Measurements from ENCODE around the gene SUN3. TPM values are rescaled to one million over a fixed set of nuclear protein-coding genes. Genes with fewer than 3 reads are reported as not detected.

SUN3 gene
- total and polyA plus RNA-seq, 11 donors, result not detected

DNA sequence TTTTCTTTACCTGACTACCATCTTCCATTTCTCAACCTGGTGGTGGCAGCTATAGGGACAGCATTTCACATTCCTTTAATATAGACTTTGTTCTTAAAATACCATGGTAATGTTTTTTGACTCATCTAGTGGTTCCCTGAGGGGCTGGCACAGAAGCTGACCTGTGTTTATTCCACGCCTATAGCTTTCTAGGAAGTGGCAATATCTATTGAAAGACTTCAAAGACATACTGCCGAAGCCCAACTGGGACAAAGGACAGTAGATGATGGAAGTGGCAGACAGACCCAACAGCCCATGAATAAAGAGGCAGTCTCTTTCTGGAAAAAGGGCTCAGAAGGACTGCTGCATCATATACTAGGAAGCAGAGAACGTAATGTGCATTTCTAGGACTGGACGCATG, 11.2 kb downstream of the SUN3 start:
- no peak for ATAC-seq

DNA sequence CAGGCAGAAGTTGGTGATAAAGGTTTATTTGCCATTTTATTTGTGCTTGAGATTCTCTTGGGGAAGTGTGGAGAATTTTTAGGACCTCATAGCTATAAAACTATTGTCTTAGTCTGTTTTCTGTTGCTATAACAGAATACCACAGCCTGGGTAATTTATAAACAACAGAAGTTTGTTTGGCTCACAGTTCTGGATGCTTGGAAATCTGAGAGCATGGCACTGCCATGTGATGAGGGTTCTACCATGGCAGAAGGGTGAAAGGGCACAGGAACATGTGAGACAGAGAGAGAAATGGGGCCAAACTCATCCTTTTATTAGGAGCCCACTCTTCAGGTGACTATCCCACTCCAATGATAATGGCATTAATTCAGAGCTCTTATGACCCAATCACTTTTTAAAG, 12.3 kb downstream of the SUN3 start:
- no peaks in the 10 kb centered on the region for H3K36me3 ChIP-seq
- ATAC-seq (no peak), DNase-seq (no peak)
- no peaks in the 10 kb centered on the region for H3K4me1 ChIP-seq
- peaks cover 0 to 11% (median 0%) of the 10 kb centered on the region in 12 donors for H3K9me3 ChIP-seq
- H3K4me3 ChIP-seq, result no peak overlapping the region
- H3K27ac ChIP-seq, result no peak overlapping the region
- intact Hi-C loops (cut with DNase I), result loop anchor here in 1 of 10 donors (10.0 kb wide), 1 partner anchor 48 kb away; no protein-coding TSS in a partner anchor
- peaks cover 0 to 7% (median 0%) of the 10 kb centered on the region in 9 donors for H3K27me3 ChIP-seq
- TF ChIP-seq POLR2A (IDR thresholded peaks at IDR 0.05), result no peak
- TF ChIP-seq, protein P1, sequence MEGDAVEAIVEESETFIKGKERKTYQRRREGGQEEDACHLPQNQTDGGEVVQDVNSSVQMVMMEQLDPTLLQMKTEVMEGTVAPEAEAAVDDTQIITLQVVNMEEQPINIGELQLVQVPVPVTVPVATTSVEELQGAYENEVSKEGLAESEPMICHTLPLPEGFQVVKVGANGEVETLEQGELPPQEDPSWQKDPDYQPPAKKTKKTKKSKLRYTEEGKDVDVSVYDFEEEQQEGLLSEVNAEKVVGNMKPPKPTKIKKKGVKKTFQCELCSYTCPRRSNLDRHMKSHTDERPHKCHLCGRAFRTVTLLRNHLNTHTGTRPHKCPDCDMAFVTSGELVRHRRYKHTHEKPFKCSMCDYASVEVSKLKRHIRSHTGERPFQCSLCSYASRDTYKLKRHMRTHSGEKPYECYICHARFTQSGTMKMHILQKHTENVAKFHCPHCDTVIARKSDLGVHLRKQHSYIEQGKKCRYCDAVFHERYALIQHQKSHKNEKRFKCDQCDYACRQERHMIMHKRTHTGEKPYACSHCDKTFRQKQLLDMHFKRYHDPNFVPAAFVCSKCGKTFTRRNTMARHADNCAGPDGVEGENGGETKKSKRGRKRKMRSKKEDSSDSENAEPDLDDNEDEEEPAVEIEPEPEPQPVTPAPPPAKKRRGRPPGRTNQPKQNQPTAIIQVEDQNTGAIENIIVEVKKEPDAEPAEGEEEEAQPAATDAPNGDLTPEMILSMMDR (IDR thresholded peaks at IDR 0.05), result no peak

More for the DNA sequence above, 11.2 kb downstream of the SUN3 start:
- Histone ChIP-seq H3K36me3 (no peaks in the 10 kb centered on the region), H3K27me3 (peaks cover 0 to 7% (median 0%) of the 10 kb centered on the region in 9 donors), H3K4me3 (no peak overlapping the region), H3K4me1 (no peaks in the 10 kb centered on the region), H3K9me3 (peaks cover 0 to 15% (median 0%) of the 10 kb centered on the region in 12 donors), H3K27ac (no peak overlapping the region)
- intact Hi-C loops (cut with DNase I), result loop anchor here in 1 of 10 donors (10.0 kb wide), 1 partner anchor 47 kb away; no protein-coding TSS in a partner anchor
- TF ChIP-seq POLR2A (IDR thresholded peaks at IDR 0.05), result no peak
- TF ChIP-seq, protein P1 (IDR thresholded peaks at IDR 0.05), result no peak
- DNase-seq, result no peak
- 90 to 97% (median 92%) methylated on average over 4 of the region's 4 CpGs for WGBS, 4 donors

DNA sequence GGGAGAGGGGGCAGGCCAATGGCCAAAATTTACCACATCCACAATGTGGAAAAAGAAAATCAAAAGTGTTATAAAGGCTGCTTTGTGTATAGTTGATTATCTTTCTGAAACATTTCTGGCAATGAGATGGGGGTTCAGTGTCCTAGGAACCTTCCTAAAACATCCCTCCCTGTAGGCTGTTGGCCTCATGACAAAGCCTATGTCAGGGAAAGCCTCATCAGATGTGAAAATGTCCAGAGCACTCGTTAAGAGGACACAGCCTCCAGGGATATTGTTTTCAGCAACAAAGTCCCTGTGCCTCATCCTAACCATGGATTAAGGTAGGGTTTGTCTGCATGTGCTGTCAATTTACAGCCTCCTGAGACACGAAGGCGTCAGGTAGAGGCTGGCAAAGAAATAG, 17.0 kb downstream of the SUN3 start:
- ATAC-seq (no peak), DNase-seq (no peak)
- Histone ChIP-seq H3K27me3 (peaks cover 0 to 4% (median 0%) of the 10 kb centered on the region in 9 donors), H3K4me3 (no peak overlapping the region), H3K27ac (no peak overlapping the region), H3K9me3 (peaks cover 0 to 3% (median 0%) of the 10 kb centered on the region in 12 donors), H3K4me1 (no peaks in the 10 kb centered on the region), H3K36me3 (no peaks in the 10 kb centered on the region)
- intact Hi-C loops (cut with DNase I), result loop anchor here in 1 of 10 donors (10.0 kb wide), 1 partner anchor 53 kb away; no protein-coding TSS in a partner anchor
- 60 to 67% (median 63%) methylated on average over 3 of the region's 3 CpGs for WGBS, 4 donors
- TF ChIP-seq, protein P1 (IDR thresholded peaks at IDR 0.05), result no peak
- TF ChIP-seq POLR2A (IDR thresholded peaks at IDR 0.05), result no peak

DNA sequence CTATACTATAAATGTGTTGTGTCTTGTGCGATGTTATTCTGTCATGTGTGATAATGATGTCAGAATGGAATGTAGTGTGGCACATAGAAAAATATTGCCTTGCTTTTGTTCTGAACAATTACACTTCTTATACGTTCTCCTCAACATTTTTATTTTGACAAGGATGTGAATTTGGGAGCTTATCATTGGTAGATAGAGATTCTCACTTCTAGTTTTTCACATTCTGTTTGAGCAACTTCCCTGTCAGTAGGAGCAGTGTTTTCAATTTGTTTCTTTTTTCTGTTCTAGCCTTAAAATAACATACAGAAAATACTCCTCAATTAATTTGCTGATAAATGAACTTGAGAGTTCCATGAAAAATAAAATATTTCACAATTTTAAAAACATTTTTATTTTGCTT, 17.6 kb downstream of the SUN3 start:
- Histone ChIP-seq H3K27ac (no peak overlapping the region), H3K36me3 (no peaks in the 10 kb centered on the region), H3K9me3 (peaks cover 0 to 3% (median 0%) of the 10 kb centered on the region in 12 donors), H3K27me3 (peaks cover 0 to 4% (median 0%) of the 10 kb centered on the region in 9 donors), H3K4me1 (no peaks in the 10 kb centered on the region), H3K4me3 (no peak overlapping the region)
- ATAC-seq (no peak), DNase-seq (no peak)
- intact Hi-C loops (cut with DNase I), result loop anchor here in 1 of 10 donors (10.0 kb wide), 1 partner anchor 53 kb away; no protein-coding TSS in a partner anchor
- TF ChIP-seq, protein P1 (IDR thresholded peaks at IDR 0.05), result no peak
- TF ChIP-seq POLR2A (IDR thresholded peaks at IDR 0.05), result no peak
- 27 to 43% (median 32%) methylated on average over 2 of the region's 2 CpGs for WGBS, 4 donors

Measured in heart left ventricle (tissue), 16 donors.